ENCODE results near the gene ASCC1. TPM values are rescaled to one million over a fixed set of nuclear protein-coding genes. Genes with fewer than 3 reads are reported as not detected.
A peak's percentile ranks its signal among the peaks of the same experiment; 100 is the strongest.

The ASCC1 gene
- total RNA-seq, 1 experiment from 2014 or later, result 51.3 TPM

GRCh38 chr10:72105098-72105475, 111.0 kb downstream of the ASCC1 start:
- Mint-ChIP-seq H3K4me1 (ENCODE audit: low read depth, unreplicated experiment) (peaks cover 86% of the 10 kb centered on the region), H3K9me3 (ENCODE audit: low read depth, unreplicated experiment) (no peaks in the 10 kb centered on the region), H3K27ac (ENCODE audit: unreplicated experiment) (no peak overlapping the region), H3K4me3 (ENCODE audit: low read depth, unreplicated experiment) (no peak overlapping the region), H3K27me3 (ENCODE audit: unreplicated experiment) (no peaks in the 10 kb centered on the region), H3K36me3 (ENCODE audit: insufficient read depth, unreplicated experiment) (peaks cover 32% of the 10 kb centered on the region)
- DNase-seq, result no peak
- intact Hi-C loops (cut with micrococcal nuclease; ENCODE audit: unreplicated experiment), result no loop called here
- no peak for TF ChIP-seq CTCF (IDR thresholded peaks at IDR 0.05; ENCODE audit: unreplicated experiment)
- CTCF ChIA-PET, result no interaction called here
- no TSS peak for BruUV-seq (replicated peaks)

- intact Hi-C loops (cut with micrococcal nuclease; ENCODE audit: unreplicated experiment), result no loop called here
- CTCF ChIA-PET, result no interaction called here
- peaks cover 33% of the 10 kb centered on the region for H3K36me3 Mint-ChIP-seq (ENCODE audit: insufficient read depth, unreplicated experiment)
These were observed 111.5 kb downstream of the ASCC1 start for GRCh38 chr10:72104472-72105097.

GRCh38 chr10:72099600-72099921, 116.5 kb downstream of the ASCC1 start:
- BruUV-seq (replicated peaks), result no TSS peak
- peak overlapping the region; percentile 44 for H3K4me3 Mint-ChIP-seq (ENCODE audit: low read depth, unreplicated experiment)
- no peak for DNase-seq
- H3K4me1 Mint-ChIP-seq (ENCODE audit: low read depth, unreplicated experiment), result peaks cover 77% of the 10 kb centered on the region
- H3K36me3 Mint-ChIP-seq (ENCODE audit: insufficient read depth, unreplicated experiment), result peaks cover 37% of the 10 kb centered on the region
- TF ChIP-seq CTCF (IDR thresholded peaks at IDR 0.05; ENCODE audit: unreplicated experiment), result no peak
- H3K9me3 Mint-ChIP-seq (ENCODE audit: low read depth, unreplicated experiment), result no peaks in the 10 kb centered on the region
- intact Hi-C loops (cut with micrococcal nuclease; ENCODE audit: unreplicated experiment), result loop anchor here (2.0 to 10.0 kb wide), 3 partner anchors 52 to 235 kb away; no protein-coding TSS in a partner anchor
- CTCF ChIA-PET, result interaction anchor here (1.4 to 1.9 kb wide), 3 partner anchors 51 to 232 kb away, joined by 3 to 8 read pairs (median 5); no protein-coding TSS in a partner anchor
- peak overlapping the region; percentile 97 for H3K27ac Mint-ChIP-seq (ENCODE audit: unreplicated experiment)
- H3K27me3 Mint-ChIP-seq (ENCODE audit: unreplicated experiment), result no peaks in the 10 kb centered on the region

More at GRCh38 chr10:72104472-72105097, 111.5 kb downstream of the ASCC1 start:
- Mint-ChIP-seq H3K4me3 (ENCODE audit: low read depth, unreplicated experiment) (no peak overlapping the region), H3K27me3 (ENCODE audit: unreplicated experiment) (no peaks in the 10 kb centered on the region), H3K9me3 (ENCODE audit: low read depth, unreplicated experiment) (no peaks in the 10 kb centered on the region), H3K27ac (ENCODE audit: unreplicated experiment) (peak overlapping the region; percentile 22), H3K4me1 (ENCODE audit: low read depth, unreplicated experiment) (peaks cover 86% of the 10 kb centered on the region)
- no peak for TF ChIP-seq CTCF (IDR thresholded peaks at IDR 0.05; ENCODE audit: unreplicated experiment)
- no peak for DNase-seq
- no TSS peak for BruUV-seq (replicated peaks)

- H3K9me3 Mint-ChIP-seq (ENCODE audit: low read depth, unreplicated experiment), result no peaks in the 10 kb centered on the region
- peak; percentile 58 for DNase-seq
- peak overlapping the region; percentile 97 for H3K27ac Mint-ChIP-seq (ENCODE audit: unreplicated experiment)
- H3K27me3 Mint-ChIP-seq (ENCODE audit: unreplicated experiment), result no peaks in the 10 kb centered on the region
- H3K4me3 Mint-ChIP-seq (ENCODE audit: low read depth, unreplicated experiment), result peak overlapping the region; percentile 44
- CTCF ChIA-PET, result interaction anchor here (1.0 to 1.9 kb wide), 7 partner anchors 9 to 233 kb away, joined by 3 to 8 read pairs (median 4); no protein-coding TSS in a partner anchor
- intact Hi-C loops (cut with micrococcal nuclease; ENCODE audit: unreplicated experiment), result loop anchor here (1.0 to 10.0 kb wide), 4 partner anchors 17 to 236 kb away; no protein-coding TSS in a partner anchor
- peaks cover 72% of the 10 kb centered on the region for H3K4me1 Mint-ChIP-seq (ENCODE audit: low read depth, unreplicated experiment)
- TF ChIP-seq CTCF (IDR thresholded peaks at IDR 0.05; ENCODE audit: unreplicated experiment), result no peak
- peaks cover 37% of the 10 kb centered on the region for H3K36me3 Mint-ChIP-seq (ENCODE audit: insufficient read depth, unreplicated experiment)
- BruUV-seq (replicated peaks), result TSS peak; percentile 90
These were observed 117.1 kb downstream of the ASCC1 start for GRCh38 chr10:72098836-72099599.
